Bronchial epithelial cell (primary cell): ENCODE data around the gene SLC38A9. TPM values are rescaled to one million over a fixed set of nuclear protein-coding genes. Genes with fewer than 3 reads are reported as not detected.

Experiments used
- DNase-seq: peaks from one replicate; pipeline ENCODE4 v3.0.0-alpha.2; 2010; ENCODE audit warnings: low read depth
- FAIRE-seq: peaks from 2 replicates; lab custom pipeline; 2011; peaks lifted over from hg19 to GRCh38; lab: Jason Lieb, UNC
- H3K27me3 ChIP-seq: 2 replicates; pipeline ENCODE4 v1.5.1; 2011; ENCODE audit warnings: low read length; ENCODE audit not compliant: control insufficient read depth, insufficient read depth
- H3K36me3 ChIP-seq: 2 replicates; pipeline ENCODE4 v1.5.1; 2011; ENCODE audit warnings: low read length; ENCODE audit not compliant: control insufficient read depth, insufficient read depth
- H3K4me3 ChIP-seq: 2 replicates; pipeline ENCODE4 v1.5.1; 2011; ENCODE audit warnings: mild to moderate bottlenecking, low read depth, low read length, control low read depth
- CTCF ChIP-seq: IDR thresholded peaks from 2 replicates; pipeline ENCODE4 v1.5.1; 2011; ENCODE audit warnings: mild to moderate bottlenecking, moderate library complexity, low read length, control low read depth, inconsistent platforms; ENCODE audit not compliant: insufficient read depth, severe bottlenecking
- total RNA-seq: library from RNA; depleted of rRNA; stranded (reverse); fragments of >200 nt; gene quantifications from 2 replicates; pipeline ENCODE4 v1.2.1, GENCODE V29; 2014

The SLC38A9 gene
- total RNA-seq, 1 donor from 2014 or later = 32.4 TPM

- no peaks in the 10 kb centered on the region for H3K36me3 ChIP-seq
- DNase-seq = peak; percentile 12
- no peaks in the 10 kb centered on the region for H3K27me3 ChIP-seq
- FAIRE-seq = no peak
- TF ChIP-seq CTCF = peak; percentile 12
- H3K4me3 ChIP-seq = no peak overlapping the region
These were observed 2.2 kb upstream of the SLC38A9 start for GRCh38 chr5:55714339-55714738.

DNA sequence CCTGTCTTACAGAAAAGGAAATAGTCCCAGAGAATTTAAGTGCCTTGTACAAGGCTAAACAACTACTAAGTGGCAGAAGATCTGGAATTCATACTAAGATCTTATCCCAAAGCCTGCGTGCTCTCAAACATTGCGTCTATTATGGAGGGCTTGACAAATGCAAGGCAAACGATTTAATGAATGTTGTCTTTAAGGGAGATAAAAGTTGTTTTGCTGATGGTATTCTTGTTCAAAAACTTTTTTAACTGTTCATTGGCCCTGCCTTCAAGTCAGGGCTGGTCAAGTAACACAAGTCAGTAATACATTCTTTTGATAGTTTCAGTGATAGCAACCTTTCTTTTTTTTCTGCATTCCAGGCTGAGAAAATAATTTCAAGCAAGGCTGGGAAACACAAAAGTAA, 1.7 kb upstream of the SLC38A9 start:
- Histone ChIP-seq H3K4me3 (no peak overlapping the region), H3K27me3 (no peaks in the 10 kb centered on the region), H3K36me3 (no peaks in the 10 kb centered on the region)
- FAIRE-seq (no peak), DNase-seq (no peak)
- TF ChIP-seq CTCF = no peak

DNA sequence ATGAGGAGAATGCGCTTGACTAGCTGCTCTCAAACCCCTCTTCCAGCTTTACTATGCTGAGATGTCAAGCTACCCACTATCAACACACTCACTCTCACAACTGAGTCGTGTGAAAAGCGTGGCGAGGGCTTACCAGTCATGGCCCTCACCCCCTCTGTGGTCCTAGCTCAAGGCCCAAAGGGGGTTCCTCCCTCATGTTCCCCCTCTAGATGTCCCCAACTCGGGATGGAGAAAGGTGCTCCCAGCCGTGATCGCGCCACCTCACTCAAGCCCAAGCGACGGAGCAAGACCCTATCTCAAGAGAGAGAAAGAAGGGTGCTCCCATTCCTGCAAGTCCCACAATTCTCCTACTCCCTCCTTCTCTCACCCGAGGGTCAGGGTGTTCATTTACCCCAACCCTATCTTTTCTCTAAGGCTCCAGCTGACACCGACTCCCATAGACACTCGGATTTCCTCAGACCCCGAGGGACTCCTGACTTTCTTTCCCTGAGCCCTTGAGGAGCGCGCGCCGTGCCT, 559 bp downstream of the SLC38A9 start:
- peak overlapping the region; percentile 74 for H3K4me3 ChIP-seq
- no peak for TF ChIP-seq CTCF
- no peak for FAIRE-seq
- no peak for DNase-seq
- H3K36me3 ChIP-seq = no peaks in the 10 kb centered on the region
- H3K27me3 ChIP-seq = no peaks in the 10 kb centered on the region

DNA sequence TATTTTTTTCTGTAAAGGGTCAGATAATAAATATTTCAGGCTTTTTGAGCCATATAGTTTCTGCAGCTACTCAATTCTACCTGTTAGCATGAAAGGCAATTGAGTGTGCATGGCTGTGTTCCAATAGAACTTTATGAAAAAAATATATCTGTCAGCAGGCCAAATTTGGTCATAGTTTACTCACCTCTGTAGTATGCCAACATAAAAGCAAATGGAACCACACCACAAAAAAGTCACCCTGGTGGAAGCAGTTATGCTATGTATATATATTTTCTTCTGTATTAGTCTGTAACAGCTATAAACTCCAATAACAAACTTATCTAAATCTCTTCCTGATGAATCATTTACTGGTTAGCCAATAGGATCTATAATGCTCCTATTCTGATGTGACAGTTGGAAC, 3.4 kb downstream of the SLC38A9 start:
- no peak for TF ChIP-seq CTCF
- Histone ChIP-seq H3K36me3 (no peaks in the 10 kb centered on the region), H3K27me3 (no peaks in the 10 kb centered on the region), H3K4me3 (no peak overlapping the region)
- FAIRE-seq = no peak
- DNase-seq = peak; percentile 89

- DNase-seq (no peak), FAIRE-seq (no peak)
- no peak for TF ChIP-seq CTCF
These were observed 5.9 kb downstream of the SLC38A9 start for GRCh38 chr5:55706230-55706629.

More at GRCh38 chr5:55706230-55706629, 5.9 kb downstream of the SLC38A9 start:
- H3K27me3 ChIP-seq = no peaks in the 10 kb centered on the region
- no peaks in the 10 kb centered on the region for H3K36me3 ChIP-seq
- H3K4me3 ChIP-seq = no peak overlapping the region
